ENCODE measurements around the gene PWWP2B.

The PWWP2B gene

GRCh38 chr10:132463333-132464255 is 66.6 kb downstream of the PWWP2B start:
- no peak for FAIRE-seq
- DNase-seq (ENCODE audit: insufficient read length, low spot score) = no peak
- TF ChIP-seq POU2F2 (IDR thresholded peaks at IDR 0.05; ENCODE audit: low read depth, low read length) = no peak

- no peak for TF ChIP-seq POLR2A (IDR thresholded peaks at IDR 0.05; ENCODE audit: low read depth, low read length)
- TF ChIP-seq POLR2AphosphoS5 (IDR thresholded peaks at IDR 0.05; ENCODE audit: low read depth, low read length) = no peak
- TF ChIP-seq TAF1 (IDR thresholded peaks at IDR 0.05; ENCODE audit: low read depth, low read length) = no peak
- DNase-seq (ENCODE audit: insufficient read length, low spot score) = no peak
- FAIRE-seq = no peak
Observed at GRCh38 chr10:132464256-132465192, 67.5 kb downstream of the PWWP2B start.

- FAIRE-seq = no peak
- DNase-seq (ENCODE audit: insufficient read length, low spot score) = no peak
- TF ChIP-seq POU2F2 (IDR thresholded peaks at IDR 0.05; ENCODE audit: low read depth, low read length) = no peak
- TF ChIP-seq TAF1 (IDR thresholded peaks at IDR 0.05; ENCODE audit: low read depth, low read length) = no peak
- TF ChIP-seq POLR2A (IDR thresholded peaks at IDR 0.05; ENCODE audit: low read depth, low read length) = no peak
- no peak for TF ChIP-seq POLR2AphosphoS5 (IDR thresholded peaks at IDR 0.05; ENCODE audit: low read depth, low read length)
- TF ChIP-seq PAX5 (IDR thresholded peaks at IDR 0.05; ENCODE audit: insufficient read depth, low read length, severe bottlenecking) = no peak
- TF ChIP-seq SPI1 (IDR thresholded peaks at IDR 0.05; ENCODE audit: low read depth, low read length) = no peak
Observed at GRCh38 chr10:132465193-132465888, 68.3 kb downstream of the PWWP2B start.

GRCh38 chr10:132465889-132466519 is 69.0 kb downstream of the PWWP2B start:
- TF ChIP-seq TAF1 (IDR thresholded peaks at IDR 0.05; ENCODE audit: low read depth, low read length) (no peak), SPI1 (IDR thresholded peaks at IDR 0.05; ENCODE audit: low read depth, low read length) (no peak), PAX5 (IDR thresholded peaks at IDR 0.05; ENCODE audit: insufficient read depth, low read length, severe bottlenecking) (no peak), POU2F2 (IDR thresholded peaks at IDR 0.05; ENCODE audit: low read depth, low read length) (no peak), POLR2A (IDR thresholded peaks at IDR 0.05; ENCODE audit: low read depth, low read length) (no peak), POLR2AphosphoS5 (IDR thresholded peaks at IDR 0.05; ENCODE audit: low read depth, low read length) (no peak)
- DNase-seq (ENCODE audit: insufficient read length, low spot score) (no peak), FAIRE-seq (no peak)

- no peak for TF ChIP-seq POLR2AphosphoS5 (IDR thresholded peaks at IDR 0.05; ENCODE audit: low read depth, low read length)
- no peak for TF ChIP-seq TAF1 (IDR thresholded peaks at IDR 0.05; ENCODE audit: low read depth, low read length)
- TF ChIP-seq POU2F2 (IDR thresholded peaks at IDR 0.05; ENCODE audit: low read depth, low read length) = no peak
- TF ChIP-seq PAX5 (IDR thresholded peaks at IDR 0.05; ENCODE audit: insufficient read depth, low read length, severe bottlenecking) = no peak
- no peak for TF ChIP-seq POLR2A (IDR thresholded peaks at IDR 0.05; ENCODE audit: low read depth, low read length)
- no peak for TF ChIP-seq SPI1 (IDR thresholded peaks at IDR 0.05; ENCODE audit: low read depth, low read length)
- FAIRE-seq = no peak
- no peak for DNase-seq (ENCODE audit: insufficient read length, low spot score)
Observed at GRCh38 chr10:132466520-132467463, 69.8 kb downstream of the PWWP2B start.

All from GM12891 (cell line).